HepG2 (cell line): Measurements from ENCODE around the gene NID1. TPM values are rescaled to one million over a fixed set of nuclear protein-coding genes. Genes with fewer than 3 reads are reported as not detected.

Source experiments
- ATAC-seq: fragments of 200-7000 bp; cut with Tn5 transposase; 3 replicates; pipeline ENCODE4 v1.9.1; 2020; ENCODE audit warnings: mild to moderate bottlenecking, moderate library complexity
- BruUV-seq: library from RNA; stranded (reverse); fragments of 400-500 nt; replicated peaks from 2 replicates; lab custom pipeline; 2021; lab: Mats Ljungman, UMichigan
- CTCF ChIA-PET: fragments of 300-600 bp; formaldehyde crosslinking; extraction: SDS; loops from one replicate; lab custom pipeline; 2021; ENCODE audit warnings: low total read pairs, inconsistent platforms, low intra/inter-chr PET ratio; lab: Yijun Ruan, JAX
- POLR2A ChIA-PET: fragments of 350-600 bp; sonication (Branson Sonifier 250); formaldehyde crosslinking; loops from one replicate; lab custom pipeline; 2020; ENCODE audit warnings: antibody characterized with exemption, inconsistent platforms; lab: Yijun Ruan, JAX
- DNase-seq: peaks from one replicate; pipeline ENCODE4 v3.0.0-alpha.2; 2015; ENCODE audit warnings: low spot score
- FAIRE-seq: peaks from 3 replicates; lab custom pipeline; 2011; peaks lifted over from hg19 to GRCh38; lab: Jason Lieb, UNC
- H2AFZ ChIP-seq: one replicate; pipeline ENCODE4 v1.6.1; 2011; ENCODE audit warnings: low read length, inconsistent platforms
- H3K27ac ChIP-seq: fragments of 300-600 bp; 3 replicates; pipeline ENCODE4 v1.8.0; 2011; ENCODE audit warnings: mixed run types, mild to moderate bottlenecking, mixed read lengths, low read length, inconsistent platforms; ENCODE audit not compliant: insufficient read depth; ENCODE audit errors: extremely low read length
- H3K27me3 ChIP-seq, 2 experiments: fragments of 200-600 bp in 1 of 2; 2 replicates in 1 of 2; 3 replicates in 1 of 2; pipeline versions ENCODE4 v1.6.0 to v1.8.0; 2011; ENCODE audit warnings: low read length in 2 of 2, mild to moderate bottlenecking in 2 of 2, moderate library complexity in 2 of 2, inconsistent platforms in 1 of 2; ENCODE audit not compliant: insufficient read depth in 2 of 2, control insufficient read depth in 1 of 2
- H3K36me3 ChIP-seq, 2 experiments: fragments of 200-600 bp in 1 of 2; replicated peaks in 1 of 2; 2 replicates in 1 of 2; 3 replicates in 1 of 2; pipeline versions ENCODE4 v1.5.1 to v1.8.0; 2011; ENCODE audit warnings: low read length in 2 of 2, inconsistent platforms in 1 of 2; ENCODE audit not compliant: insufficient read depth in 2 of 2, control insufficient read depth in 1 of 2
- H3K4me1 ChIP-seq: 2 replicates; pipeline ENCODE4 v1.5.1; 2012; ENCODE audit warnings: low read length, inconsistent platforms; ENCODE audit not compliant: insufficient read depth
- H3K4me2 ChIP-seq: 2 replicates; pipeline ENCODE4 v1.6.0; 2011; ENCODE audit warnings: low read depth, low read length, inconsistent platforms
- H3K4me3 ChIP-seq, 3 experiments: fragments of 200-600 bp in 1 of 3; sonication (generic), shearing (Covaris generic) in 1 of 3; replicated peaks in 1 of 3; 2 replicates each; pipeline ENCODE4 v1.5.1; 2011 to 2016; ENCODE audit warnings: low read length in 3 of 3, inconsistent platforms in 2 of 3, low read depth in 2 of 3, mild to moderate bottlenecking in 2 of 3, control low read depth in 1 of 3, mixed read lengths in 1 of 3; ENCODE audit not compliant: insufficient read depth in 1 of 3
- H3K79me2 ChIP-seq: one replicate; pipeline ENCODE4 v1.6.1; 2011; ENCODE audit warnings: low read length, inconsistent platforms; ENCODE audit not compliant: insufficient read depth
- H3K9ac ChIP-seq: 2 replicates; pipeline ENCODE4 v1.6.0; 2011; ENCODE audit warnings: mild to moderate bottlenecking, low read depth, low read length, inconsistent platforms; ENCODE audit not compliant: insufficient read depth
- H3K9me3 ChIP-seq: 2 replicates; pipeline ENCODE4 v1.5.1; 2012; ENCODE audit warnings: mild to moderate bottlenecking, low read length
- H4K20me1 ChIP-seq: 2 replicates; pipeline ENCODE4 v1.6.0; 2011; ENCODE audit warnings: inconsistent platforms, mild to moderate bottlenecking, low read length, moderate library complexity; ENCODE audit not compliant: insufficient read depth
- FOXA1 ChIP-seq, 2 experiments: fragments of 450-650 bp in 1 of 2; sonication (generic) in 1 of 2; formaldehyde crosslinking in 1 of 2; IDR thresholded peaks; 2 replicates each; pipeline versions ENCODE4 v1.4.0 to v1.6.1; 2016 to 2020; ENCODE audit warnings: missing genetic modification reagents in 1 of 2
- GATA4 ChIP-seq: sonication (generic); IDR thresholded peaks from 2 replicates; pipeline ENCODE4 v1.6.1; 2016; ENCODE audit warnings: antibody characterized with exemption, low read depth, borderline replicate concordance
- GATAD2A ChIP-seq: IDR thresholded peaks from 2 replicates; pipeline ENCODE4 v1.6.1; 2016
- HNRNPK ChIP-seq: fragments of 200-400 bp; formaldehyde crosslinking; IDR thresholded peaks from 2 replicates; pipeline ENCODE4 v1.6.1; 2018; ENCODE audit warnings: low read length, low read depth, moderate library complexity, mild to moderate bottlenecking; ENCODE audit not compliant: poor library complexity, severe bottlenecking
- ISL2 ChIP-seq: sonication (generic); formaldehyde crosslinking; IDR thresholded peaks from 2 replicates; pipeline ENCODE4 v1.5.0; 2020; ENCODE audit warnings: missing genetic modification reagents
- MEF2D ChIP-seq: sonication (generic); formaldehyde crosslinking; IDR thresholded peaks from 2 replicates; pipeline ENCODE4 v1.5.1; 2020; ENCODE audit warnings: mild to moderate bottlenecking, missing genetic modification reagents
- TMF1 ChIP-seq: sonication (generic); formaldehyde crosslinking; IDR thresholded peaks from 2 replicates; pipeline ENCODE4 v1.8.1; 2022; ENCODE audit warnings: low read depth, missing genetic modification reagents
- TRAFD1 ChIP-seq: sonication (generic); formaldehyde crosslinking; IDR thresholded peaks from 2 replicates; pipeline ENCODE4 v1.5.1; 2020; ENCODE audit warnings: missing genetic modification reagents, mild to moderate bottlenecking, borderline replicate concordance
- ZHX2 ChIP-seq, 2 experiments: sonication (generic) in 1 of 2; formaldehyde crosslinking in 1 of 2; IDR thresholded peaks; 2 replicates each; pipeline versions ENCODE4 v1.6.1 to v1.9.0; 2014 to 2022; ENCODE audit warnings: antibody characterized with exemption in 1 of 2, borderline replicate concordance in 1 of 2, inconsistent platforms in 1 of 2, low read depth in 1 of 2, missing genetic modification reagents in 1 of 2
- ZNF614 ChIP-seq: IDR thresholded peaks from 2 replicates; pipeline ENCODE4 v1.6.1; 2018; ENCODE audit warnings: missing biosample characterization, missing genetic modification reagents, inconsistent platforms, borderline replicate concordance
- ZSCAN29 ChIP-seq: sonication (generic); formaldehyde crosslinking; conservative IDR thresholded peaks from 2 replicates; pipeline ENCODE4 v1.4.0; 2020; ENCODE audit warnings: mild to moderate bottlenecking, missing genetic modification reagents
- ZXDC ChIP-seq: sonication (generic); formaldehyde crosslinking; IDR thresholded peaks from 2 replicates; pipeline ENCODE4 v1.5.0; 2020; ENCODE audit warnings: mild to moderate bottlenecking, missing genetic modification reagents
- WGBS: methylation state at CpG from one replicate; pipeline ENCODE4 v1.1.6; 2017; ENCODE audit warnings: low lambda C conversion rate; 5-methylcytosine and 5-hydroxymethylcytosine counted together
- in situ Hi-C: cut with HindIII; loops from 2 replicates; pipeline ENCODE4 v1.10.0; 2017; ENCODE audit warnings: low pct_unique_long_range_greater_than_20kb; ENCODE audit not compliant: extremely low pct_ligation_motif_present
- intact Hi-C: fragments of 100-400 bp; cut with micrococcal nuclease; formaldehyde crosslinking; loops from one replicate; pipeline ENCODE4 v1.10.0; 2022; ENCODE audit not compliant: unreplicated experiment
- polyA plus RNA-seq, 8 experiments: library from polyadenylated mRNA; depleted of rRNA in 3 of 8; stranded (reverse) in 7 of 8; unstranded in 1 of 8; fragments of >200 nt; fragmentation: Illumina TruSeq in 4 of 8; extraction: Trizol in 4 of 8; gene quantifications; 2 replicates each; pipeline versions ENCODE4 v1.2.1 to v1.2.3, GENCODE V29; 2011 to 2016; ENCODE audit warnings: low read depth in 4 of 8, missing spikeins in 1 of 8, mixed read lengths in 1 of 8; ENCODE audit not compliant: insufficient read depth in 1 of 8
- total RNA-seq, 5 experiments: library from RNA; depleted of rRNA; stranded (reverse); fragments of >200 nt; fragmentation: Illumina TruSeq; extraction: Trizol; gene quantifications; 2 replicates each; pipeline ENCODE4 v1.2.3, GENCODE V29; 2016; ENCODE audit warnings: low read depth in 1 of 5

Gene NID1
- total and polyA plus RNA-seq, 2 of the 13 experiments (the other 11 are each of a cell fraction or from before 2014, with no cell fraction given) = 50.2 to 56.1 TPM

GRCh38 chr1:235930543-235930942 is 134.3 kb downstream of the NID1 start (continued):
- no peak for TF ChIP-seq ZXDC
- no peak for TF ChIP-seq MEF2D (CRISPR knock-in tag)
- TF ChIP-seq GATAD2A = no peak
- no peak for TF ChIP-seq ZSCAN29 (CRISPR knock-in tag)
- no peak for TF ChIP-seq TRAFD1
- TF ChIP-seq ZNF614 (CRISPR knock-in tag) = no peak

- in situ Hi-C loops = no loop called here
- 59% methylated on average over 4 of the region's 4 CpGs for WGBS
- peaks cover 1 to 8% of the 10 kb centered on the region in 2 experiments; a peak in 2 of 5 replicates for H3K27me3 ChIP-seq
- H3K4me2 ChIP-seq = no peak overlapping the region
- BruUV-seq = no TSS peak
- no peaks in the 10 kb centered on the region for H3K9me3 ChIP-seq
- FAIRE-seq (no peak), ATAC-seq (no peak), DNase-seq (no peak)
- no peaks in the 10 kb centered on the region for H4K20me1 ChIP-seq
- H3K4me1 ChIP-seq = no peaks in the 10 kb centered on the region
- H2AFZ ChIP-seq = no peak overlapping the region
- no peak overlapping the region for H3K9ac ChIP-seq
- intact Hi-C loops = no loop called here
- H3K36me3 ChIP-seq = no peaks in the 10 kb centered on the region
- H3K4me3 ChIP-seq = no peak overlapping the region
- H3K79me2 ChIP-seq = no peaks in the 10 kb centered on the region
- ChIA-PET CTCF (no interaction called here), POLR2A (no interaction called here)
- H3K27ac ChIP-seq = no peak overlapping the region
- TF ChIP-seq TMF1 (CRISPR knock-in tag) (no peak), FOXA1 (IDR thresholded peaks at IDR 0.05) (no peak), FOXA1 (CRISPR knock-in tag; IDR thresholded peaks at IDR 0.05) (no peak), ISL2 (CRISPR knock-in tag) (no peak), ZHX2 (IDR thresholded peaks at IDR 0.05; ENCODE audit: low read depth) (no peak), ZHX2 (CRISPR knock-in tag; IDR thresholded peaks at IDR 0.05; ENCODE audit: borderline replicate concordance) (no peak), GATA4 (no peak), HNRNPK (no peak)
Measured at GRCh38 chr1:235929216-235929615, 135.7 kb downstream of the NID1 start.
